HL-60 (cell line): Measurements from ENCODE around the gene BRSK2.

ENCODE experiments used
- DNase-seq, 2 experiments: peaks; one replicate each; pipeline ENCODE4 v3.0.0-alpha.2; 2010 to 2020; ENCODE audit warnings: low read depth in 1 of 2, low spot score in 1 of 2
- H3K27ac ChIP-seq: fragments of 250-450 bp; sonication (Bioruptor Pico); replicated peaks from 2 replicates; pipeline ENCODE4 v1.5.1; 2020; ENCODE audit warnings: mild to moderate bottlenecking, moderate library complexity
- H3K27me3 ChIP-seq: fragments of 250-450 bp; sonication (Bioruptor Pico); 2 replicates; pipeline ENCODE4 v1.5.1; 2021; ENCODE audit warnings: mild to moderate bottlenecking, moderate library complexity; ENCODE audit not compliant: insufficient read depth, poor library complexity, severe bottlenecking
- H3K4me3 ChIP-seq: replicated peaks from 2 replicates; pipeline ENCODE4 v1.5.1; 2011; ENCODE audit warnings: mild to moderate bottlenecking, control low read depth, low read length; ENCODE audit not compliant: insufficient read depth
- CTCF ChIP-seq: IDR thresholded peaks from one replicate; pipeline ENCODE4 v1.5.1; 2011; ENCODE audit warnings: low read length, control low read depth, inconsistent platforms; ENCODE audit not compliant: insufficient read depth
- GABPA ChIP-seq: IDR thresholded peaks from 2 replicates; pipeline ENCODE4 v1.6.1; 2012; ENCODE audit warnings: low read depth
- POLR2AphosphoS5 ChIP-seq: IDR thresholded peaks from 2 replicates; pipeline ENCODE4 v1.6.1; 2012; ENCODE audit warnings: low read depth
- REST ChIP-seq: IDR thresholded peaks from 2 replicates; pipeline ENCODE4 v1.6.1; 2012; ENCODE audit warnings: low read depth; ENCODE audit not compliant: insufficient replicate concordance
- SPI1 ChIP-seq: IDR thresholded peaks from 2 replicates; pipeline ENCODE4 v1.6.1; 2012; ENCODE audit warnings: low read depth, mild to moderate bottlenecking, borderline replicate concordance

BRSK2 gene

GRCh38 chr11:1399386-1400316, 9.9 kb downstream of the BRSK2 start:
- DNase-seq = no peak
- H3K27me3 ChIP-seq = no peaks in the 10 kb centered on the region
- TF ChIP-seq CTCF (no peak), SPI1 (no peak), REST (no peak)
- H3K27ac ChIP-seq = no peak overlapping the region
- no peak overlapping the region for H3K4me3 ChIP-seq

- H3K27me3 ChIP-seq = no peaks in the 10 kb centered on the region
- no peak for TF ChIP-seq REST
- H3K4me3 ChIP-seq = no peak overlapping the region
- no peak overlapping the region for H3K27ac ChIP-seq
- no peak for DNase-seq
Observed at GRCh38 chr11:1400317-1401170, 10.8 kb downstream of the BRSK2 start.

- TF ChIP-seq GABPA (no peak), CTCF (no peak), REST (no peak), POLR2AphosphoS5 (no peak), SPI1 (no peak)
Observed at GRCh38 chr11:1401171-1401445, 11.4 kb downstream of the BRSK2 start.

More at GRCh38 chr11:1401171-1401445, 11.4 kb downstream of the BRSK2 start:
- Histone ChIP-seq H3K27me3 (no peaks in the 10 kb centered on the region), H3K27ac (no peak overlapping the region), H3K4me3 (no peak overlapping the region)
- DNase-seq = no peak
